HepG2 (cell line): Measurements from ENCODE around the gene ABT1. TPM values are rescaled to one million over a fixed set of nuclear protein-coding genes. Genes with fewer than 3 reads are reported as not detected.

Experiments used
- ATF7 ChIP-seq, 2 experiments: fragments of 450-650 bp in 1 of 2; sonication (generic) in 1 of 2; formaldehyde crosslinking in 1 of 2; IDR thresholded peaks; 2 replicates each; pipeline versions ENCODE4 v1.4.0 to v1.6.1; 2016 to 2020; ENCODE audit warnings: antibody characterized with exemption in 1 of 2, mild to moderate bottlenecking in 1 of 2, missing genetic modification reagents in 1 of 2
- BRCA1 ChIP-seq: sonication (generic); formaldehyde crosslinking; IDR thresholded peaks from 2 replicates; pipeline ENCODE4 v1.4.0; 2020; ENCODE audit warnings: missing genetic modification reagents
- DMAP1 ChIP-seq: IDR thresholded peaks from 2 replicates; pipeline ENCODE4 v1.6.1; 2016
- ELF1 ChIP-seq: sonication (generic); formaldehyde crosslinking; IDR thresholded peaks from 2 replicates; pipeline ENCODE4 v1.4.0; 2020; ENCODE audit warnings: missing genetic modification reagents
- GATAD1 ChIP-seq: IDR thresholded peaks from 2 replicates; pipeline ENCODE4 v1.6.1; 2016; ENCODE audit warnings: missing genetic modification reagents, missing compliant biosample characterization
- HOXA3 ChIP-seq: sonication (generic); formaldehyde crosslinking; IDR thresholded peaks from 2 replicates; pipeline ENCODE4 v1.5.0; 2020; ENCODE audit warnings: missing genetic modification reagents
- KLF16 ChIP-seq, 2 experiments: sonication (generic) in 1 of 2; formaldehyde crosslinking in 1 of 2; IDR thresholded peaks; 2 replicates each; pipeline versions ENCODE4 v1.6.1 to v1.8.0; 2016 to 2023; ENCODE audit warnings: missing genetic modification reagents in 2 of 2, missing compliant biosample characterization in 1 of 2
- NR3C1 ChIP-seq: sonication (generic); formaldehyde crosslinking; IDR thresholded peaks from 2 replicates; pipeline ENCODE4 v1.4.0; 2020; ENCODE audit warnings: missing genetic modification reagents
- PAX8 ChIP-seq: sonication (generic); formaldehyde crosslinking; IDR thresholded peaks from 2 replicates; pipeline ENCODE4 v1.8.0; 2022; ENCODE audit warnings: mild to moderate bottlenecking, missing genetic modification reagents, borderline replicate concordance
- POLR2AphosphoS2 ChIP-seq: IDR thresholded peaks from 2 replicates; pipeline ENCODE4 v1.6.1; 2011; ENCODE audit warnings: low read depth, low read length, improper control_type of control experiment
- SOX5 ChIP-seq: IDR thresholded peaks from 2 replicates; pipeline ENCODE4 v1.6.1; 2016; ENCODE audit warnings: borderline replicate concordance
- ZKSCAN5 ChIP-seq: sonication (generic); formaldehyde crosslinking; IDR thresholded peaks from 2 replicates; pipeline ENCODE4 v1.5.1; 2020; ENCODE audit warnings: mild to moderate bottlenecking, missing genetic modification reagents
- ZNF674 ChIP-seq: sonication (generic); formaldehyde crosslinking; IDR thresholded peaks from 2 replicates; pipeline ENCODE4 v1.5.0; 2020; ENCODE audit warnings: low read depth, mild to moderate bottlenecking, missing genetic modification reagents
- ZSCAN30 ChIP-seq: sonication (generic); formaldehyde crosslinking; IDR thresholded peaks from 2 replicates; pipeline ENCODE4 v1.5.0; 2020; ENCODE audit warnings: mild to moderate bottlenecking, missing genetic modification reagents
- ZZZ3 ChIP-seq: sonication (generic); formaldehyde crosslinking; IDR thresholded peaks from 2 replicates; pipeline ENCODE4 v1.4.0; 2020; ENCODE audit warnings: missing genetic modification reagents, mild to moderate bottlenecking, borderline replicate concordance
- polyA plus RNA-seq, 8 experiments: library from polyadenylated mRNA; depleted of rRNA in 3 of 8; stranded (reverse) in 7 of 8; unstranded in 1 of 8; fragments of >200 nt; fragmentation: Illumina TruSeq in 4 of 8; extraction: Trizol in 4 of 8; gene quantifications; 2 replicates each; pipeline versions ENCODE4 v1.2.1 to v1.2.3, GENCODE V29; 2011 to 2016; ENCODE audit warnings: low read depth in 4 of 8, missing spikeins in 1 of 8, mixed read lengths in 1 of 8; ENCODE audit not compliant: insufficient read depth in 1 of 8
- total RNA-seq, 5 experiments: library from RNA; depleted of rRNA; stranded (reverse); fragments of >200 nt; fragmentation: Illumina TruSeq; extraction: Trizol; gene quantifications; 2 replicates each; pipeline ENCODE4 v1.2.3, GENCODE V29; 2016; ENCODE audit warnings: low read depth in 1 of 5
- TF ChIP-seq, protein P1 (sequence below): sonication (generic); formaldehyde crosslinking; IDR thresholded peaks from 2 replicates; pipeline ENCODE4 v1.4.0; 2020; ENCODE audit warnings: mild to moderate bottlenecking, missing genetic modification reagents
- TF ChIP-seq, protein P2 (sequence below): sonication (generic); formaldehyde crosslinking; IDR thresholded peaks from 2 replicates; pipeline ENCODE4 v1.5.0; 2020; ENCODE audit warnings: mild to moderate bottlenecking, missing genetic modification reagents, borderline replicate concordance
- TF ChIP-seq, protein P3 (sequence below): sonication (generic); formaldehyde crosslinking; IDR thresholded peaks from 2 replicates; pipeline ENCODE4 v1.4.0; 2020; ENCODE audit warnings: missing genetic modification reagents; ENCODE audit errors: not compliant biosample characterization
- TF ChIP-seq, protein P4 (sequence below): sonication (generic); formaldehyde crosslinking; IDR thresholded peaks from 2 replicates; pipeline ENCODE4 v1.4.0; 2020; ENCODE audit warnings: mild to moderate bottlenecking, low read depth, missing genetic modification reagents
- TF ChIP-seq, protein P5 (sequence below): sonication (generic); formaldehyde crosslinking; IDR thresholded peaks from 2 replicates; pipeline ENCODE4 v1.8.0; 2022; ENCODE audit warnings: mild to moderate bottlenecking, missing genetic modification reagents; ENCODE audit not compliant: insufficient replicate concordance

ABT1 gene
- total and polyA plus RNA-seq, 2 of the 13 experiments (the other 11 are each of a cell fraction or from before 2014, with no cell fraction given): 38.4 TPM

DNA sequence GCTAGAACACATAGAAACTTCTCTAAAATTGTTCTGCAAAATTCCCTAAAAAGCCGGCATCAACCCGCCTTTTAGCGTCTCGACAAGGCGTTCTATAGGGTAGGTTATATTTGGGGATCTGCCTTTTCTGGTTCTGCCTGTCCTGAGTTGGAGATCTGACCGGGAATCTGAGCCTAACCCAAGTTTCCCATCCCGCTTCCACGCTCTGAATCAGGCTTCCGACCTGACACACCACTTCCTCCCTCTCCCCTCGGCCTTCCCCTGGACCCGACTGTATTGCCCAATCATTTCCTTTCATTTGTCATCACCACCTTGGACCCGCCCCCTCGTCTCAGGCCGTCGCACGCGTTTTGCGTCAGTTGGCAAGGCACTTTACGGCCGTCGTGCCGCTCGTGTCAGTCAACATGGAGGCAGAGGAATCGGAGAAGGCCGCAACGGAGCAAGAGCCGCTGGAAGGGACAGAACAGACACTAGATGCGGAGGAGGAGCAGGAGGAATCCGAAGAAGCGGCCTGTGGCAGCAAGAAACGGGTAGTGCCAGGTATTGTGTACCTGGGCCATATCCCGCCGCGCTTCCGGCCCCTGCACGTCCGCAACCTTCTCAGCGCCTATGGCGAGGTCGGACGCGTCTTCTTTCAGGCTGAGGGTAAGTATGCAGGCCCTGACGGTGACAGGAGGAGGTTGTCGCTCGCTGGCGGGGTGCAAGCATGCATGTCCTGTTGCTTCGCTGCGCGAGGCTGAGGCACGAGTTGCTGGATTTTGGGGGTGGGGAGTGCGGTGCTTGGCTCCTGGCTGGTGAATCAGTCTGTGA lies at the start of gene ABT1 (continued):
- TF ChIP-seq, protein P1, sequence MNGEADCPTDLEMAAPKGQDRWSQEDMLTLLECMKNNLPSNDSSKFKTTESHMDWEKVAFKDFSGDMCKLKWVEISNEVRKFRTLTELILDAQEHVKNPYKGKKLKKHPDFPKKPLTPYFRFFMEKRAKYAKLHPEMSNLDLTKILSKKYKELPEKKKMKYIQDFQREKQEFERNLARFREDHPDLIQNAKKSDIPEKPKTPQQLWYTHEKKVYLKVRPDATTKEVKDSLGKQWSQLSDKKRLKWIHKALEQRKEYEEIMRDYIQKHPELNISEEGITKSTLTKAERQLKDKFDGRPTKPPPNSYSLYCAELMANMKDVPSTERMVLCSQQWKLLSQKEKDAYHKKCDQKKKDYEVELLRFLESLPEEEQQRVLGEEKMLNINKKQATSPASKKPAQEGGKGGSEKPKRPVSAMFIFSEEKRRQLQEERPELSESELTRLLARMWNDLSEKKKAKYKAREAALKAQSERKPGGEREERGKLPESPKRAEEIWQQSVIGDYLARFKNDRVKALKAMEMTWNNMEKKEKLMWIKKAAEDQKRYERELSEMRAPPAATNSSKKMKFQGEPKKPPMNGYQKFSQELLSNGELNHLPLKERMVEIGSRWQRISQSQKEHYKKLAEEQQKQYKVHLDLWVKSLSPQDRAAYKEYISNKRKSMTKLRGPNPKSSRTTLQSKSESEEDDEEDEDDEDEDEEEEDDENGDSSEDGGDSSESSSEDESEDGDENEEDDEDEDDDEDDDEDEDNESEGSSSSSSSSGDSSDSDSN (CRISPR knock-in tag): peak; percentile 85
- TF ChIP-seq NR3C1 (no peak), KLF16 (CRISPR knock-in tag; IDR thresholded peaks at IDR 0.05) (peak in 1 of 2 experiments; percentile 99; a peak in 2 of 4 replicates), ZZZ3 (CRISPR knock-in tag) (peak; percentile 98; the same call in 1 of the 2 replicates), SOX5 (peak; percentile 80), GATAD1 (CRISPR knock-in tag) (peak; percentile 100), PAX8 (CRISPR knock-in tag) (peak; percentile 91; the same call in 1 of the 2 replicates), ZSCAN30 (peak; percentile 66; the same call in 1 of the 2 replicates), DMAP1 (CRISPR knock-in tag) (peak; percentile 95), ZKSCAN5 (CRISPR knock-in tag) (peak; percentile 68; the same call in 1 of the 2 replicates), ATF7 (IDR thresholded peaks at IDR 0.05) (peak; percentile 55; the same call in 1 of the 2 replicates), ATF7 (CRISPR knock-in tag; IDR thresholded peaks at IDR 0.05) (peak; percentile 90), BRCA1 (CRISPR knock-in tag) (no peak), ZNF674 (CRISPR knock-in tag) (no peak), POLR2AphosphoS2 (peak; percentile 51; the same call in 1 of the 2 replicates), ELF1 (peak; percentile 96), HOXA3 (CRISPR knock-in tag) (peak; percentile 99)
- TF ChIP-seq, protein P2, sequence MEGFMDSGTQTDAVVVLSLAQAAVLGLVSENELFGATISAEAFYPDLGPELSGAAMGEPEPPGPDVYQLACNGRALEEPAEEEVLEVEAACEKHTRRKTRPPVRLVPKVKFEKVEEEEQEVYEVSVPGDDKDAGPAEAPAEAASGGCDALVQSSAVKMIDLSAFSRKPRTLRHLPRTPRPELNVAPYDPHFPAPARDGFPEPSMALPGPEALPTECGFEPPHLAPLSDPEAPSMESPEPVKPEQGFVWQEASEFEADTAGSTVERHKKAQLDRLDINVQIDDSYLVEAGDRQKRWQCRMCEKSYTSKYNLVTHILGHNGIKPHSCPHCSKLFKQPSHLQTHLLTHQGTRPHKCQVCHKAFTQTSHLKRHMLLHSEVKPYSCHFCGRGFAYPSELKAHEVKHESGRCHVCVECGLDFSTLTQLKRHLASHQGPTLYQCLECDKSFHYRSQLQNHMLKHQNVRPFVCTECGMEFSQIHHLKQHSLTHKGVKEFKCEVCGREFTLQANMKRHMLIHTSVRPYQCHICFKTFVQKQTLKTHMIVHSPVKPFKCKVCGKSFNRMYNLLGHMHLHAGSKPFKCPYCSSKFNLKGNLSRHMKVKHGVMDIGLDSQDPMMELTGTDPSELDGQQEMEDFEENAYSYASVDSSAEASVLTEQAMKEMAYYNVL (CRISPR knock-in tag): peak; percentile 80; the same call in 1 of the 2 replicates
- TF ChIP-seq, protein P3, sequence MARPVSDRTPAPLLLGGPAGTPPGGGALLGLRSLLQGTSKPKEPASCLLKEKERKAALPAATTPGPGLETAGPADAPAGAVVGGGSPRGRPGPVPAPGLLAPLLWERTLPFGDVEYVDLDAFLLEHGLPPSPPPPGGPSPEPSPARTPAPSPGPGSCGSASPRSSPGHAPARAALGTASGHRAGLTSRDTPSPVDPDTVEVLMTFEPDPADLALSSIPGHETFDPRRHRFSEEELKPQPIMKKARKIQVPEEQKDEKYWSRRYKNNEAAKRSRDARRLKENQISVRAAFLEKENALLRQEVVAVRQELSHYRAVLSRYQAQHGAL (CRISPR knock-in tag): no peak
- TF ChIP-seq, protein P4, sequence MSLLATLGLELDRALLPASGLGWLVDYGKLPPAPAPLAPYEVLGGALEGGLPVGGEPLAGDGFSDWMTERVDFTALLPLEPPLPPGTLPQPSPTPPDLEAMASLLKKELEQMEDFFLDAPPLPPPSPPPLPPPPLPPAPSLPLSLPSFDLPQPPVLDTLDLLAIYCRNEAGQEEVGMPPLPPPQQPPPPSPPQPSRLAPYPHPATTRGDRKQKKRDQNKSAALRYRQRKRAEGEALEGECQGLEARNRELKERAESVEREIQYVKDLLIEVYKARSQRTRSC (CRISPR knock-in tag): peak; percentile 6; the same call in 1 of the 2 replicates
- TF ChIP-seq, protein P5, sequence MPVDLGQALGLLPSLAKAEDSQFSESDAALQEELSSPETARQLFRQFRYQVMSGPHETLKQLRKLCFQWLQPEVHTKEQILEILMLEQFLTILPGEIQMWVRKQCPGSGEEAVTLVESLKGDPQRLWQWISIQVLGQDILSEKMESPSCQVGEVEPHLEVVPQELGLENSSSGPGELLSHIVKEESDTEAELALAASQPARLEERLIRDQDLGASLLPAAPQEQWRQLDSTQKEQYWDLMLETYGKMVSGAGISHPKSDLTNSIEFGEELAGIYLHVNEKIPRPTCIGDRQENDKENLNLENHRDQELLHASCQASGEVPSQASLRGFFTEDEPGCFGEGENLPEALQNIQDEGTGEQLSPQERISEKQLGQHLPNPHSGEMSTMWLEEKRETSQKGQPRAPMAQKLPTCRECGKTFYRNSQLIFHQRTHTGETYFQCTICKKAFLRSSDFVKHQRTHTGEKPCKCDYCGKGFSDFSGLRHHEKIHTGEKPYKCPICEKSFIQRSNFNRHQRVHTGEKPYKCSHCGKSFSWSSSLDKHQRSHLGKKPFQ (CRISPR knock-in tag): peak; percentile 83
